ENCODE measurements around the gene TNFRSF8.

- no peak for TF ChIP-seq CTCF (IDR thresholded peaks at IDR 0.05)
- no peak for TF ChIP-seq POLR2AphosphoS5 (IDR thresholded peaks at IDR 0.05)
- no peak for TF ChIP-seq POLR2A (IDR thresholded peaks at IDR 0.05)
Observed at GRCh38 chr1:12064073-12064969, 1.2 kb downstream of the TNFRSF8 start.
